GM19452 (cell line): Measurements from ENCODE around the gene SNX9.

ENCODE experiments used
- ATAC-seq: cut with Tn5 transposase; IDR thresholded peaks from one replicate; pipeline ENCODE4 v1.9.1; 2021; ENCODE audit not compliant: unreplicated experiment

Gene SNX9

GRCh38 chr6:157974967-157975366, 151.9 kb downstream of the SNX9 start:
- no peak for ATAC-seq

GRCh38 chr6:157975456-157975855, 152.4 kb downstream of the SNX9 start:
- ATAC-seq: no peak

- no peak for ATAC-seq
These were observed 153.5 kb downstream of the SNX9 start for GRCh38 chr6:157976345-157977175.

- no peak for ATAC-seq
These were observed 154.2 kb downstream of the SNX9 start for GRCh38 chr6:157977176-157977804.

- ATAC-seq: no peak
These were observed 155.2 kb downstream of the SNX9 start for GRCh38 chr6:157978021-157978783.

- ATAC-seq: no peak
These were observed 157.5 kb downstream of the SNX9 start for GRCh38 chr6:157980288-157981131.

- peak; percentile 34 for ATAC-seq
These were observed 158.0 kb downstream of the SNX9 start for GRCh38 chr6:157981132-157981394.

GRCh38 chr6:157981395-157982101, 158.5 kb downstream of the SNX9 start, which contains the start of gene SYNJ2:
SYNJ2 (plus strand) TSS chr6:157981863; CDS start chr6:157981962, 99 bp downstream.
- ATAC-seq: peak; percentile 82

GRCh38 chr6:157982102-157982562, 159.1 kb downstream of the SNX9 start:
- ATAC-seq: peak; percentile 24

GRCh38 chr6:157982563-157983405, 159.7 kb downstream of the SNX9 start:
- ATAC-seq: no peak

GRCh38 chr6:157983406-157984119, 160.5 kb downstream of the SNX9 start:
- no peak for ATAC-seq

- no peak for ATAC-seq
These were observed 161.1 kb downstream of the SNX9 start for GRCh38 chr6:157984128-157984527.

GRCh38 chr6:157984686-157985225, 161.7 kb downstream of the SNX9 start:
- ATAC-seq: no peak

- ATAC-seq: no peak
These were observed 162.5 kb downstream of the SNX9 start for GRCh38 chr6:157985378-157986155.

GRCh38 chr6:157987788-157988699, 165.0 kb downstream of the SNX9 start:
- no peak for ATAC-seq

GRCh38 chr6:157988700-157989063, 165.6 kb downstream of the SNX9 start:
- no peak for ATAC-seq
